Esophagus squamous epithelium (tissue), 5 donors: ENCODE data around the gene NUMBL. TPM values are rescaled to one million over a fixed set of nuclear protein-coding genes. Genes with fewer than 3 reads are reported as not detected.

Source experiments
- DNase-seq: peaks from one replicate; lab custom pipeline; 2025; lab: John Stamatoyannopoulos, UW
- H3K27ac ChIP-seq, 4 donors: fragments of 200-600 bp; sonication (generic); one replicate each; pipeline ENCODE4 v1.5.1; 2016 to 2019; ENCODE audit warnings: mild to moderate bottlenecking in 1 of 4
- H3K27me3 ChIP-seq, 4 donors: fragments of 200-600 bp; sonication (generic); 1 replicate in 3 of 4; 2 replicates in 1 of 4; pipeline versions ENCODE4 v1.5.1 to v1.6.0; 2017 to 2021; ENCODE audit warnings: antibody characterized with exemption in 1 of 4
- H3K36me3 ChIP-seq, 3 donors: fragments of 200-600 bp; sonication (generic); one replicate each; pipeline ENCODE4 v1.5.1; 2016 to 2019
- H3K4me1 ChIP-seq, 3 donors: fragments of 200-600 bp; sonication (generic); one replicate each; pipeline ENCODE4 v1.5.1; 2017 to 2019
- H3K4me3 ChIP-seq, 4 donors: fragments of 200-600 bp; sonication (generic); 1 replicate in 3 of 4; 2 replicates in 1 of 4; pipeline ENCODE4 v1.5.1; 2016 to 2019; ENCODE audit warnings: mild to moderate bottlenecking in 2 of 4, moderate library complexity in 1 of 4
- H3K9me3 ChIP-seq, 3 donors: fragments of 200-600 bp; sonication (generic); one replicate each; pipeline ENCODE4 v1.5.1; 2016 to 2019
- CTCF ChIP-seq, 6 experiments: fragments of 450-650 bp in 4 of 6; fragments of 200-600 bp in 2 of 6; sonication (generic) in 2 of 6; IDR thresholded peaks; one replicate each; pipeline ENCODE4 v1.5.1; 2016 to 2019; ENCODE audit warnings: antibody characterized with exemption in 6 of 6, mild to moderate bottlenecking in 4 of 6, moderate library complexity in 4 of 6
- POLR2A ChIP-seq, 4 donors: fragments of 450-650 bp; IDR thresholded peaks; one replicate each; pipeline ENCODE4 v1.6.1; 2017; ENCODE audit warnings: antibody characterized with exemption in 4 of 4, mild to moderate bottlenecking in 4 of 4, moderate library complexity in 3 of 4
- WGBS, 2 donors: methylation state at CpG; one replicate each; pipeline ENCODE4 v1.1.5; 2018; 5-methylcytosine and 5-hydroxymethylcytosine counted together
- intact Hi-C: fragments of 100-400 bp; cut with DNase I; formaldehyde crosslinking; loops from one replicate; pipeline ENCODE4 v1.15.0; 2022
- small RNA-seq, 4 donors: library from RNA; depleted of rRNA; stranded (forward); fragments of <200 nt; gene quantifications; one replicate each; pipeline ENCODE3, GENCODE V24; 2016
- total RNA-seq, 4 donors: library from RNA; depleted of rRNA; stranded (reverse); fragments of >200 nt; gene quantifications; one replicate each; pipeline ENCODE4 v1.1.0, GENCODE V29; 2016
- donor health status: DM: yes; HTN: yes; CAD: no.

The NUMBL gene
- total RNA-seq, 4 donors from 2014 or later, result 11.2 to 20.8 (median 15.8) TPM

- Histone ChIP-seq H3K36me3 (peaks cover 13 to 67% (median 14%) of the 10 kb centered on the region in 3 donors), H3K4me3 (no peak overlapping the region), H3K27me3 (no peaks in the 10 kb centered on the region), H3K9me3 (no peaks in the 10 kb centered on the region), H3K27ac (no peak overlapping the region), H3K4me1 (peaks cover 8 to 53% (median 12%) of the 10 kb centered on the region in 3 donors)
- intact Hi-C loops, result no loop called here
- WGBS, 2 donors, result 95 to 100% methylated on average over 1 to 7 of the region's 17 CpGs
- no peak for DNase-seq
- no peak for TF ChIP-seq CTCF (IDR thresholded peaks at IDR 0.05)
- no peak for TF ChIP-seq POLR2A (IDR thresholded peaks at IDR 0.05)
Measured at GRCh38 chr19:40616941-40617340, 73.5 kb downstream of the NUMBL start.

GRCh38 chr19:40616178-40616577 lies 74.3 kb downstream of the NUMBL start:
- WGBS, 2 donors, result 57 to 73% methylated on average over 4 to 5 of the region's 5 CpGs
- TF ChIP-seq POLR2A (IDR thresholded peaks at IDR 0.05), result no peak
- no peak for TF ChIP-seq CTCF (IDR thresholded peaks at IDR 0.05)
- Histone ChIP-seq H3K4me1 (peaks cover 13 to 61% (median 16%) of the 10 kb centered on the region in 3 donors), H3K4me3 (no peak overlapping the region), H3K9me3 (no peaks in the 10 kb centered on the region), H3K27ac (peak overlapping the region in 2 of 4 donors; percentile 95), H3K27me3 (no peaks in the 10 kb centered on the region), H3K36me3 (peaks cover 5 to 59% (median 12%) of the 10 kb centered on the region in 3 donors)
- intact Hi-C loops, result no loop called here
- no peak for DNase-seq

Small RNAs within 50 kb of the gene (small RNA-seq; reads per million reads assigned to genes)
- 0 reads per million in 4 donors for gene RNU6-195P

Other genes with a start within 250 kb of the NUMBL start
- 10 to 100 TPM in 3 of 4 donors, 1 to 10 TPM in 1; 8.9 to 17.4 (median 12.0) TPM for gene SERTAD3, start 246.3 kb downstream of the NUMBL start, total RNA-seq
- 100 to 1,000 TPM; 177 to 283 (median 236) TPM for gene BLVRB, start 224.9 kb downstream of the NUMBL start, total RNA-seq
- 1 to 10 TPM in 2 of 4 donors, under 1 TPM in 2; 0.08 to 2.0 (median 1.2) TPM for gene SPTBN4, start 223.7 kb downstream of the NUMBL start, total RNA-seq
- gene SHKBP1, start 113.8 kb downstream of the NUMBL start, total RNA-seq, result 10 to 100 TPM; 42.3 to 77.9 (median 49.8) TPM
- 100 to 1,000 TPM in 1 of 4 donors, 10 to 100 TPM in 3; 43.5 to 249 (median 65.5) TPM for gene LTBP4, start 89.3 kb downstream of the NUMBL start, total RNA-seq
- gene COQ8B, start 26.2 kb upstream of the NUMBL start, total RNA-seq, result 10 to 100 TPM; 19.3 to 64.1 (median 33.3) TPM
- gene ITPKC, start 26.5 kb upstream of the NUMBL start, total RNA-seq, result 100 to 1,000 TPM in 2 of 4 donors, 10 to 100 TPM in 2; 58.5 to 127 (median 95.7) TPM
- gene ACTMAP, start 59.8 kb upstream of the NUMBL start, total RNA-seq, result 1 to 10 TPM; 2.1 to 2.8 (median 2.4) TPM
- 10 to 100 TPM; 45.0 to 79.5 (median 51.0) TPM for gene SNRPA, start 60.6 kb upstream of the NUMBL start, total RNA-seq
- 1 to 10 TPM in 1 of 4 donors, not detected in 3; 3.7 TPM for gene MIA, start 84.9 kb upstream of the NUMBL start, total RNA-seq
- 10 to 100 TPM; 15.2 to 37.0 (median 20.5) TPM for gene RAB4B, start 87.6 kb upstream of the NUMBL start, total RNA-seq
- 10 to 100 TPM; 30.3 to 50.9 (median 33.0) TPM for gene EGLN2, start 108.5 kb upstream of the NUMBL start, total RNA-seq
- gene CYP2A6, start 159.8 kb upstream of the NUMBL start, total RNA-seq, result not detected
- gene CYP2A7, start 191.6 kb upstream of the NUMBL start, total RNA-seq, result not detected